SK-N-SH treated with all-trans-retinoic acid at 6 μM for 48 hours (cell line): Measurements from ENCODE around the gene PHACTR3.

ENCODE experiments used
- ATAC-seq: fragments of 200-7000 bp; cut with Tn5 transposase; 3 replicates; pipeline ENCODE4 v1.9.1; 2020; ENCODE audit warnings: mild to moderate bottlenecking, moderate library complexity
- BACH2 ChIP-seq: fragments of 250-450 bp; sonication (Bioruptor Pico); IDR thresholded peaks from 2 replicates; pipeline ENCODE4 v1.9.0; 2021; ENCODE audit warnings: mild to moderate bottlenecking, borderline replicate concordance
- ESRRG ChIP-seq: fragments of 250-450 bp; sonication (Bioruptor Pico); IDR thresholded peaks from 2 replicates; pipeline ENCODE4 v1.6.1; 2021; ENCODE audit warnings: mild to moderate bottlenecking
- ISL1 ChIP-seq: fragments of 250-450 bp; sonication (Bioruptor Pico); IDR thresholded peaks from 2 replicates; pipeline ENCODE4 v2.1.2; 2022; ENCODE audit warnings: mild to moderate bottlenecking, moderate library complexity
- OSR1 ChIP-seq: fragments of 250-450 bp; sonication (Bioruptor Pico); IDR thresholded peaks from 2 replicates; pipeline ENCODE4 v1.8.0; 2022; ENCODE audit warnings: moderate library complexity, mild to moderate bottlenecking, inconsistent platforms
- POU6F1 ChIP-seq: fragments of 250-450 bp; sonication (Bioruptor Pico); IDR thresholded peaks from 2 replicates; pipeline ENCODE4 v1.8.0; 2021; ENCODE audit warnings: low read depth, mild to moderate bottlenecking, moderate library complexity, borderline replicate concordance
- PPARA ChIP-seq: fragments of 250-450 bp; sonication (Bioruptor Pico); IDR thresholded peaks from 2 replicates; pipeline ENCODE4 v1.5.0; 2020; ENCODE audit warnings: mild to moderate bottlenecking, borderline replicate concordance
- SNAI2 ChIP-seq: fragments of 250-450 bp; sonication (Bioruptor Pico); IDR thresholded peaks from 2 replicates; pipeline ENCODE4 v1.5.0; 2020; ENCODE audit warnings: mild to moderate bottlenecking, moderate library complexity
- TCF4 ChIP-seq: fragments of 250-450 bp; sonication (Bioruptor Pico); IDR thresholded peaks from 2 replicates; pipeline ENCODE4 v1.8.0; 2021; ENCODE audit warnings: mild to moderate bottlenecking, moderate library complexity, borderline replicate concordance
- TOX ChIP-seq: fragments of 250-450 bp; sonication (Bioruptor Pico); IDR thresholded peaks from 2 replicates; pipeline ENCODE4 v1.8.0; 2021; ENCODE audit warnings: mild to moderate bottlenecking, moderate library complexity, borderline replicate concordance
- TSHZ2 ChIP-seq: fragments of 250-450 bp; sonication (Bioruptor Pico); IDR thresholded peaks from 2 replicates; pipeline ENCODE4 v1.5.0; 2020; ENCODE audit warnings: mild to moderate bottlenecking, moderate library complexity
- ZC3H10 ChIP-seq: fragments of 250-450 bp; sonication (Bioruptor Pico); IDR thresholded peaks from 2 replicates; pipeline ENCODE4 v1.5.1; 2021; ENCODE audit warnings: mild to moderate bottlenecking, moderate library complexity
- ZFP3 ChIP-seq: fragments of 250-450 bp; sonication (Bioruptor Pico); IDR thresholded peaks from 2 replicates; pipeline ENCODE4 v1.5.0; 2020; ENCODE audit warnings: mild to moderate bottlenecking, moderate library complexity
- ZFP30 ChIP-seq: fragments of 450-650 bp; formaldehyde crosslinking; IDR thresholded peaks from 2 replicates; pipeline ENCODE4 v1.5.0; 2022; ENCODE audit warnings: mild to moderate bottlenecking, moderate library complexity
- ZNF565 ChIP-seq: fragments of 450-650 bp; formaldehyde crosslinking; conservative IDR thresholded peaks from 2 replicates; pipeline ENCODE4 v1.5.0; 2020; ENCODE audit warnings: low read depth, mild to moderate bottlenecking, moderate library complexity
- ZNF70 ChIP-seq: fragments of 450-650 bp; formaldehyde crosslinking; IDR thresholded peaks from 2 replicates; pipeline ENCODE4 v1.5.0; 2020; ENCODE audit warnings: mild to moderate bottlenecking, moderate library complexity
- TF ChIP-seq, protein P1 (sequence below): fragments of 250-450 bp; sonication (Bioruptor Pico); IDR thresholded peaks from 2 replicates; pipeline ENCODE4 v1.8.0; 2020; ENCODE audit warnings: mild to moderate bottlenecking, moderate library complexity, borderline replicate concordance
- TF ChIP-seq, protein P2 (sequence below): fragments of 250-450 bp; sonication (Bioruptor Pico); IDR thresholded peaks from 2 replicates; pipeline ENCODE4 v1.5.1; 2020; ENCODE audit warnings: low read depth, mild to moderate bottlenecking, moderate library complexity

PHACTR3 gene

GRCh38 chr20:59747671-59748515 lies 143.6 kb downstream of the PHACTR3 start:
- ATAC-seq, result no peak
- no peak for TF ChIP-seq ZC3H10 (CRISPR knock-in tag)
- TF ChIP-seq, protein P1, sequence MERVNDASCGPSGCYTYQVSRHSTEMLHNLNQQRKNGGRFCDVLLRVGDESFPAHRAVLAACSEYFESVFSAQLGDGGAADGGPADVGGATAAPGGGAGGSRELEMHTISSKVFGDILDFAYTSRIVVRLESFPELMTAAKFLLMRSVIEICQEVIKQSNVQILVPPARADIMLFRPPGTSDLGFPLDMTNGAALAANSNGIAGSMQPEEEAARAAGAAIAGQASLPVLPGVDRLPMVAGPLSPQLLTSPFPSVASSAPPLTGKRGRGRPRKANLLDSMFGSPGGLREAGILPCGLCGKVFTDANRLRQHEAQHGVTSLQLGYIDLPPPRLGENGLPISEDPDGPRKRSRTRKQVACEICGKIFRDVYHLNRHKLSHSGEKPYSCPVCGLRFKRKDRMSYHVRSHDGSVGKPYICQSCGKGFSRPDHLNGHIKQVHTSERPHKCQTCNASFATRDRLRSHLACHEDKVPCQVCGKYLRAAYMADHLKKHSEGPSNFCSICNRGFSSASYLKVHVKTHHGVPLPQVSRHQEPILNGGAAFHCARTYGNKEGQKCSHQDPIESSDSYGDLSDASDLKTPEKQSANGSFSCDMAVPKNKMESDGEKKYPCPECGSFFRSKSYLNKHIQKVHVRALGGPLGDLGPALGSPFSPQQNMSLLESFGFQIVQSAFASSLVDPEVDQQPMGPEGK, result no peak
- no peak for TF ChIP-seq ZFP3 (CRISPR knock-in tag)
- no peak for TF ChIP-seq TSHZ2 (CRISPR knock-in tag)
- no peak for TF ChIP-seq POU6F1
- TF ChIP-seq, protein P2, sequence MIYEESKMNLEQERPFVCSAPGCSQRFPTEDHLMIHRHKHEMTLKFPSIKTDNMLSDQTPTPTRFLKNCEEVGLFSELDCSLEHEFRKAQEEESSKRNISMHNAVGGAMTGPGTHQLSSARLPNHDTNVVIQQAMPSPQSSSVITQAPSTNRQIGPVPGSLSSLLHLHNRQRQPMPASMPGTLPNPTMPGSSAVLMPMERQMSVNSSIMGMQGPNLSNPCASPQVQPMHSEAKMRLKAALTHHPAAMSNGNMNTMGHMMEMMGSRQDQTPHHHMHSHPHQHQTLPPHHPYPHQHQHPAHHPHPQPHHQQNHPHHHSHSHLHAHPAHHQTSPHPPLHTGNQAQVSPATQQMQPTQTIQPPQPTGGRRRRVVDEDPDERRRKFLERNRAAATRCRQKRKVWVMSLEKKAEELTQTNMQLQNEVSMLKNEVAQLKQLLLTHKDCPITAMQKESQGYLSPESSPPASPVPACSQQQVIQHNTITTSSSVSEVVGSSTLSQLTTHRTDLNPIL (CRISPR knock-in tag), result no peak
- TF ChIP-seq ZNF70 (CRISPR knock-in tag), result no peak

DNA sequence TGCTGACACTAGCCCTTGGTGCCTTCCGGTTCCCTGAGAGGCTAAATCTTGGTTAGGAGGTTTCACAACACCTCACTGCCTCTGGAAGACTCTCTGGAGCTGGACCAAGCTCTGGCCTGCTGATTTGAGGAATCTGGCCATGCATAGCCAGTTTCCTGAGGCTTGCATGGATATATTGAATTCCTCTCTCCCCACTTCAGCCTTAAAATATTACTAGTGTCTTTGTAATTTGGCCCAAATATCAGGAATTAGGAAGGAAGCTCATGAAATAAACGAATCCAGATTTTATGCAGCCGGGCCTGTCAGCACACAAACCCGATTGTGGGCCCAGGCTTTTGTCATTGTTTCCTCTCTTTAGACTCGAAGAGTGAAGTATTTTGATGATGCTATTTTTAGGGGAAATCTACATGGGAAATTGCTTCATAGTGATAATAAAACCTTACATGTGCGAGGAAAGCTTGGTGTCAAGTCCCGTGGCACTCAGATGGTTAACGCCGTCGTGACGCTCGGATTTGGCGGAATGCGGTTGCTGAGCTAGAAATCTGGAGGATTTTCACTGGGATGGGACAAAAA lies 144.4 kb downstream of the PHACTR3 start:
- no peak for ATAC-seq
- TF ChIP-seq SNAI2 (CRISPR knock-in tag) (no peak), ZFP30 (no peak), TOX (CRISPR knock-in tag) (no peak)

DNA sequence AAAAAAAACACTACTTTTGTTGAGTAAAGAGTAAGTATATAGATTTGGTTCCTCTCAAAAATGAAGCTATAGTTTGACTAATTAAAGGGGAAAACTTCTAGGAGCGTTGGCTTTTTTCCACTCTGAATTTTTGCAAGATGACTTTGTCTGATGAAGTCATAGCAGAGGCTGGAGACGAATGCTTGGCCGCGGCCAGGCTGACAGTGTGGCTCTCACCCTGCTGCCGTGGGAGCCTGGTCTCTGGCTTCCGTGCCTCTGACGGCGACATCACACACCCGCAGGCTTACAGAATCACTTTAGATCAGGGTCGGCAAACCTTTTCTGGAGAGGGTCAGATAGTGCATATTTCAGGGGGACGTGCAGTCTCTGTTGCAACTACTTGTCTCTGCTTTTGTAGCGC lies 145.0 kb downstream of the PHACTR3 start:
- ATAC-seq, result no peak
- TF ChIP-seq ZFP30, result no peak
- no peak for TF ChIP-seq ZNF565 (CRISPR knock-in tag)
- no peak for TF ChIP-seq POU6F1
- TF ChIP-seq BACH2 (CRISPR knock-in tag), result no peak
- TF ChIP-seq ESRRG (CRISPR knock-in tag), result no peak
- TF ChIP-seq ISL1 (CRISPR knock-in tag), result no peak
- TF ChIP-seq OSR1 (CRISPR knock-in tag), result no peak
- no peak for TF ChIP-seq PPARA
- TF ChIP-seq ZC3H10 (CRISPR knock-in tag), result no peak
- no peak for TF ChIP-seq TOX (CRISPR knock-in tag)
- TF ChIP-seq ZFP3 (CRISPR knock-in tag), result no peak

DNA sequence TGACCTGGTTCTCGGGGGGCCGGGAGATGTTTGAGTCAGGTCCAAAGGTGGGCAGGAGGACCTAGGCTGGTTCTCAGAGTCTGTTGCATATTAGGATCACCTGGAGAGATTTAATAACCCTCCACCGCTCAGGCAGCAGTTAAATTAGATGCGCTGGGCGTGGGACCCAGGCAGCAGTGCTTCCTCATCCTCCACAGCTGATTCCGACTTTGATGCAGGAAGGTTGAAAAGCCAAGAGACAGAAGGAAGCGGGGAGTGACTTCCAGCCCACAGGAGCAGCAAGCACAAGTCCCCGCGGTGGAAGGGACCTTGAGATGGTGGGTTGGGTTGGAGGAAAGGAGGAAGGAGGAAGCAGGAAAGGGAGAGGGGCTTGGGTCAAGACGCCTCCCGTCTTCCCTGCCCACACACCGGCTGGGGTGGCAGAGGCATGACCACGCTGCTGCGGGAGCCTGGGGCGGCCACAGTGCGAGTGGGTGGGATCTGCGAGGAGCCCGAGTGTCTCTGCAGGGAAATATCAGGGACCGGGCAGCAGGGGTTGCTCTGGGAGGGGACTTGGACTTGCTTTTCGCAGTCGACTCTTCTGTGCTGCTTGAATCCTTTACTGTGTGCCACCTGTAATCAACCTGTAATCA lies 146.0 kb downstream of the PHACTR3 start:
- no peak for ATAC-seq
- TF ChIP-seq ZFP3 (CRISPR knock-in tag), result no peak
- no peak for TF ChIP-seq ESRRG (CRISPR knock-in tag)
- TF ChIP-seq ISL1 (CRISPR knock-in tag), result no peak
- TF ChIP-seq, protein P2 (CRISPR knock-in tag), result no peak
- TF ChIP-seq TCF4 (CRISPR knock-in tag), result no peak
- TF ChIP-seq ZNF565 (CRISPR knock-in tag), result no peak
- TF ChIP-seq TOX (CRISPR knock-in tag), result no peak
- TF ChIP-seq OSR1 (CRISPR knock-in tag), result no peak
